Dermis lymphatic vessel endothelial cell (primary cell): ENCODE data around the gene RPL7L1. TPM values are rescaled to one million over a fixed set of nuclear protein-coding genes. Genes with fewer than 3 reads are reported as not detected.

Experiments
- total RNA-seq: library from RNA; depleted of rRNA; stranded (reverse); fragments of >200 nt; gene quantifications from 2 replicates; pipeline ENCODE4 v1.2.1, GENCODE V29; 2014

Gene RPL7L1
- 96.3 and 122 TPM in 2 replicates for total RNA-seq

DNA sequence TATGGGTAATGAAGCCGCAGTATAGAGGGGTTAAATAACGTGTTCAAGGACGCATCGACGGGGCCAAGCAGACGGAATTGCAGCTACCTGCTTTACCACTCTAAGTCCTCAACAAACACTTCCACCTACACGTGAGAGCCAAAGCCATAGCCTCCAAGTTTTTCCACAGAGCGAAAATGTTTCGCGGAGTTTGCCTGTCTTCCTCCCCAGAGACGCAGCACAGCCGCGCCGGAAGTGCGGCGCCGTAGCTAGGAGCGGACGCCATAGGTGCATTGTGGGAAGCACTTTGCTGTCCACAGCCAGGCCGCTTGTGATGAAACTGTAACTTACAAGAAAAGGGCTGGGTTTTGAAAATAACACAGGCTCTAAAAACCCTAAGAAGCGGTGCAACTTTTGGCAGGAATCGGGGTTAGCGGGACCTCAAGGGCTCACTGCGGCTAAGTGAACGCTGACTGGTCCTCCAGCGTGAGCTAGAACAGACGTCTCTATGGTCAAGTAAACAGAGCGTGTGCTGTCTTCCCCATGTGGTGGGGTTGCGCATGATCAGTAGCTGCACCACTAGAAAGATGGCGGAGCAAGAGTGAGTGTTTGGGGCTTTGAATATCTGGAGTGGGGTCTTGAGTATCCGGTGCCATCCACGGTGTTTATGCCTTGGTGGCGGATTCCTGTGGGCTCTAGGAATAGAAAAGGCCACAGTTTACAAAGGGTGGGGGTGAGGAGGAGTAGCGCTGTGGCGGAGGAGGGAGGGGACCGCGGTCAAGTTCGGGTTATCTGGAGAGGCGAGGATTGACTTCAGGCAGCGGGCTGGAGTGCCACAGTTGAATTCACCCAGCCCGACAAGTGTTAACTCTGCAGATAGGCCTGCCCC lies at the start of gene RPL7L1:
Gene RPL7L1 (plus strand): TSS at position 245 of the 868 bp plus-strand sequence. CDS start 295 bp downstream, at position 540.

DNA sequence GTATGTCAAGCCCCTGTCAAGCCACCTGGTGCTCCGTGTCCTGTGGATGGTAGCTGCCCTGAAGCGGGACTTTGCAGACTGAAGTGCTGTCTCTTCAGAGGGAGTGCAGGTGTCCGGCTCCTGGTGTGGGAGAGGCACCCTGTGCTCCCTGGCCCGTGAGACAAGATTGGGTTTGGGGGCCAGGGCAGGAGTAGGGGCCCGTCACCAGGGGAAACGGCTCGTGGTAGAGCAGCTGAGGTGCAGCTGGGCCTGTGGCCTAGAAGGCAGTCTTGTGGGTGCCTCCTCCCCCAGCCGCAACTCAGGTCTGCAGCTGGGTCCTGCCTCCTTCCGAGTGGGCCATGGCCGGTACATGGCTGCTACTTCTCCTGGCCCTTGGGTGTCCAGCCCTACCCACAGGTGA lies 36.3 kb downstream of the RPL7L1 start, which contains the start of gene PTCRA:
Gene PTCRA (plus strand): TSS at position 322 of the 400 bp plus-strand sequence. CDS start 17 bp downstream, at position 339.

DNA sequence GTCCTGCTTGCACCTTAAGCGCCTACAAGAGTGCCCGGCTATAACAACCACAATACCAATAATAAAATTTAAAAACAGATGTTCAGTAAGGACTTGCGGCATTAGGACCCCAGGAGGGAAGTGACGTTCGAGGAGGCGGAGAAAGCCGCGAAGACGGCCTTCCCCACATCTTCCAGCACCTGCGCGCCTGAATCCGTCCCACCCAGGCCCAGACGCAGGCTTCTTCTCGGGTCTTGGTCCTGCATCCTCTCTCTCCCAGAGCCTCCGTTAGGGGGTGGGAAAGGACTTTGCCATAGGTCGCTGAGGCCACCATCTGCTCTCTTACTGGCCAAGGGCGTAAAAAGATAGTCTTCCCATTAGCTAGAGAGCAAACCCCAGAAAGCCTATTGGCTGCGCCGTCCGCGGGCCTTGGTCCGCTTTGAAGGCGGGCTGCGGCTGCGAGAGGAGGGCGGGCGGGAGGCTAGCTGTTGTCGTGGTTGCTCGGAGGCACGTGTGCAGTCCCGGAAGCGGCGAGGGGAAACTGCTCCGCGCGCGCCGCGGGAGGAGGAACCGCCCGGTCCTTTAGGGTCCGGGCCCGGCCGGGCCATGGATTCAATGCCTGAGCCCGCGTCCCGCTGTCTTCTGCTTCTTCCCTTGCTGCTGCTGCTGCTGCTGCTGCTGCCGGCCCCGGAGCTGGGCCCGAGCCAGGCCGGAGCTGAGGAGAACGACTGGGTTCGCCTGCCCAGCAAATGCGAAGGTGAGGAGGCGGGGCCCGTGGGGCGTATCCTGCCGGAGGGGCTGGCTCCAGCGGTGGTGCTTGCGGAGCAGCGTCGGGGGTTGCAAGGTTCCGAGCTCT lies 49.8 kb downstream of the RPL7L1 start, which contains the start of gene CNPY3:
Gene CNPY3 (plus strand): TSS at position 495 of the 835 bp plus-strand sequence. CDS start 91 bp downstream, at position 586.

Other genes with a start within 250 kb of the RPL7L1 start
- gene PRPH2, start 157.0 kb upstream of the RPL7L1 start, total RNA-seq: 0.69 and 0.87 TPM in 2 replicates
- gene TBCC, start 133.5 kb upstream of the RPL7L1 start, total RNA-seq: 35.8 and 37.0 TPM in 2 replicates
- 5.1 and 5.8 TPM in 2 replicates for gene BICRAL, start 97.6 kb upstream of the RPL7L1 start, total RNA-seq
- 0.17 TPM in 1 of 2 replicates, not detected in the other for gene PTCRA, start 36.4 kb downstream of the RPL7L1 start, total RNA-seq
- 24.3 and 29.0 TPM in 2 replicates for gene CNPY3, start 49.9 kb downstream of the RPL7L1 start, total RNA-seq
- gene GNMT, start 81.1 kb downstream of the RPL7L1 start, total RNA-seq: 0.11 and 0.17 TPM in 2 replicates
- 11.8 and 28.6 TPM in 2 replicates for gene PEX6, start 99.6 kb downstream of the RPL7L1 start, total RNA-seq
- gene PPP2R5D, start 105.0 kb downstream of the RPL7L1 start, total RNA-seq: 22.3 and 31.3 TPM in 2 replicates
- 36.4 and 37.4 TPM in 2 replicates for gene MEA1, start 134.3 kb downstream of the RPL7L1 start, total RNA-seq
- 134 and 141 TPM in 2 replicates for gene KLHDC3, start 134.6 kb downstream of the RPL7L1 start, total RNA-seq
- 73.8 and 80.4 TPM in 2 replicates for gene RRP36, start 142.0 kb downstream of the RPL7L1 start, total RNA-seq
- 18.4 and 23.4 TPM in 2 replicates for gene CUL7, start 174.2 kb downstream of the RPL7L1 start, total RNA-seq
- gene MRPL2, start 179.8 kb downstream of the RPL7L1 start, total RNA-seq: 11.3 and 11.5 TPM in 2 replicates
- 16.5 and 17.2 TPM in 2 replicates for gene KLC4, start 180.0 kb downstream of the RPL7L1 start, total RNA-seq
- gene PTK7, start 196.7 kb downstream of the RPL7L1 start, total RNA-seq: 28.2 and 39.6 TPM in 2 replicates